ENCODE results near the gene NTM. TPM values are rescaled to one million over a fixed set of nuclear protein-coding genes. Genes with fewer than 3 reads are reported as not detected.
"Not testable (repeated sequence)": the region's sequence is repeated elsewhere in the genome, so short reads cannot be mapped to it uniquely, and the experiment has no call there.

The NTM gene
- total and polyA plus RNA-seq, 9 donors, result 8.5 to 37.1 (median 22.6) TPM

DNA sequence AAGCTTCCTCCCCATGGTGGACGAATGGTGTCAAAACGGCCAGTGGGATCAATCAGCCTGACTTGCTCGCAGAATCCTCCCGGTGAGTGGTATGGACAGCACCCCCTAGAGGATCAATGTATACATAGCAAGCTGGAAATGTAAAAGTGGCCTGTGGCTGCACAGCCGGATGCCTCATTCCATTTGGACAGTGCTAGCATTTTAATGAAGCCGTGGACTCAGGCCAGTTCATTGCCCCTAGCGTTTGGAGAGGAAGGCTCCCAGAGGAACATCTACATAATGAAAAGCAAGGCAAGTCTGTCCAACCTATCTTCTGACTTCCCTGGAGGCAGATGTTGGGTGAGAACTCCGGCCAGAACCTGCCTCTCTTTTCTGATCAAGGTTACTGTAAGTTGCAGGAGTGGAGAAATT is 942.3 kb downstream of the NTM start:
- WGBS (ENCODE audit: insufficient coverage), result 3% methylated on average over 4 of the region's 8 CpGs
- H3K27me3 ChIP-seq (ENCODE audit: control insufficient read depth, insufficient read depth, low read length), result no peaks in the 10 kb centered on the region
- DNase-seq, result no peak
- no peaks in the 10 kb centered on the region for H3K9me3 ChIP-seq (replicated peaks; ENCODE audit: control insufficient read depth, low read depth, low read length)
- H3K4me3 ChIP-seq (ENCODE audit: low read length), result no peak overlapping the region
- no peaks in the 10 kb centered on the region for H3K4me1 ChIP-seq (ENCODE audit: control insufficient read depth, insufficient read depth, low read length)
- no peak overlapping the region for H3K27ac ChIP-seq (ENCODE audit: low read length)
- H3K36me3 ChIP-seq (ENCODE audit: control insufficient read depth, insufficient read depth, low read length), result no peaks in the 10 kb centered on the region

DNA sequence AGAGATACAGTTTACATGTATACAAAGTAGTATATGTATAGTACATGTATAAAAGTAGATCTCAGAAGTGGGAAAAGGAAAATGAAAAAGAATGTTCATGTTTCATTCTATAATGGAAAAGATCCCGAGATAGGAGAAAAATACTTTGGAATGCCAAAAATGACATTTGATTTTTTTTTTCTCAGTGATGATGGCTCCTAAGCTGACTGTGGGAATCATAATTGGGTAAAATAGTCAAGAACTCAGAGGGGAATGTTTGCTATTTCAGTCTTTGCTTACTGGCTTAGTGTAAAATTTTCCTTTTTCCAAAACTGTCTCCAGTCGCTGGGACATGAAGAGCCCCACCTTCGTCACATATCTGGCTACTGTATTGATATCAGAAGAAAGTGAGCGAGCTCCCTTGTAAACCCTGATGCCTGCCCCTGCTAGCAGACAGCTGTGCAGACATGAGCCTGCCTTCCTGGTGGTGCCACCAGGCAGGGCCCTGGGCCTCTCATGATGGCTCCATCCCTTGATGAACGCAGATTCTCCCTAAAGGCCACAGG is 944.6 kb downstream of the NTM start:
- 93% methylated on average over 3 of the region's 5 CpGs for WGBS (ENCODE audit: insufficient coverage)
- no peak overlapping the region for H3K4me3 ChIP-seq (ENCODE audit: low read length)
- no peak overlapping the region for H3K27ac ChIP-seq (ENCODE audit: low read length)
- H3K27me3 ChIP-seq (ENCODE audit: control insufficient read depth, insufficient read depth, low read length), result no peaks in the 10 kb centered on the region
- no peaks in the 10 kb centered on the region for H3K36me3 ChIP-seq (ENCODE audit: control insufficient read depth, insufficient read depth, low read length)
- DNase-seq, result no peak
- no peaks in the 10 kb centered on the region for H3K4me1 ChIP-seq (ENCODE audit: control insufficient read depth, insufficient read depth, low read length)
- no peaks in the 10 kb centered on the region for H3K9me3 ChIP-seq (replicated peaks; ENCODE audit: control insufficient read depth, low read depth, low read length)

DNA sequence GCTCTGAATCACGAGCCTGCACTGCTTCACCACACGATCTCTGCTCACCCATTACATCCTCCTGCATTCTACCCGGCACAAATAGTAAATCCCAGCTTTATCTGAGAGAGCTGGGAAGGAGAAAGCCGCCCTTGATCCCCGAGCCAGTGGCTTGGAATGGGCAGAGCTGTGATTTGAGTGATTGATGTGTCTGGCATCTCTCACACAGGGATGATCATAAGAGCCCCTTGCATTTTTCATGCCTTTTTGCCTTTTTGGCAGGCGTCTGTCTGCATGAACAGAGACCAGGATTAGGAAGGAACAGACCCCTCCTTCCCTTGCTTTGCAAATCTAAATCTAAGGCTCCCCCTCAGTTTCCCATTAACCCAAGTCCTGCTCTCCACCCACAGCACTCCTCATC is 945.3 kb downstream of the NTM start:
- 17% methylated on average over 1 of the region's 6 CpGs for WGBS (ENCODE audit: insufficient coverage)
- H3K36me3 ChIP-seq (ENCODE audit: control insufficient read depth, insufficient read depth, low read length), result no peaks in the 10 kb centered on the region

DNA sequence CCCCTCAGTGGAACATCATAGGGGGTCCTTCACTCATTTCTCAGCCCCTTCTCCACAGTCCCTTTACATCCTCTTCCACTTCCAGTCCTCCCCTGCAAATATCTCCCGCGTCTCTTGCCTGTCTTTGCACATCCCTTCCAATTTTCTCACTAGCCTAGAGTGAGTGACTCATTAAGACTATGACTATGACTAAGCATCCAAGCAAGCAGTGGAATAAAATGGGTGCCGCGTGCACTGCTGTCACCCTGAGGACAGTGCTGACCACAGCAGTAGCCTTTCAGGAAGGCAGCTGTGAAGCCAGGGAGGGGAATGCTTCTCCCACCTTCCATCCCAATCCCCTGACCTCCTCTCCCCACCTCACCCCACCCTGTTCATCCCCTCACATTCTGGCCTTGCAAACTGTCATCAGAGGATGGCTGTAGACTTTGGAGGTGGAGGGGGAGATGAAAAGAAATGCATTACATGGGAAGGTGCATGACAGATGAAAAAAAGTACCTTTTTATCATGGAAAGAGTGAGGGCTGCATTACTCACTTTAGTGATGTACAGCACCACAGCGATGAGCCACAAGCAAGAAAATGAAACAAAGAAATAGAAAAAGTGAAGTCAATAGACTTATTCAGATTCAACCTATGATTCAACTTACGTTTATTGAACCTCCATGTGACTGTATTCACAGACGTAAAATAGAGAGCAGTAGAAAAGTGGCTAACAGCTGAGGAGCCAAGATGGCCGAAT is 948.2 kb downstream of the NTM start:
- Histone ChIP-seq H3K27me3 (ENCODE audit: control insufficient read depth, insufficient read depth, low read length) (no peaks in the 10 kb centered on the region), H3K9me3 (replicated peaks; ENCODE audit: control insufficient read depth, low read depth, low read length) (no peaks in the 10 kb centered on the region), H3K27ac (ENCODE audit: low read length) (no peak overlapping the region), H3K4me3 (ENCODE audit: low read length) (no peak overlapping the region), H3K36me3 (ENCODE audit: control insufficient read depth, insufficient read depth, low read length) (no peaks in the 10 kb centered on the region), H3K4me1 (ENCODE audit: control insufficient read depth, insufficient read depth, low read length) (no peaks in the 10 kb centered on the region)
- 93% methylated on average over 4 of the region's 8 CpGs for WGBS (ENCODE audit: insufficient coverage)
- DNase-seq, result no peak

More for the DNA sequence above, 945.3 kb downstream of the NTM start:
- no peaks in the 10 kb centered on the region for H3K27me3 ChIP-seq (ENCODE audit: control insufficient read depth, insufficient read depth, low read length)
- H3K4me3 ChIP-seq (ENCODE audit: low read length), result no peak overlapping the region
- no peaks in the 10 kb centered on the region for H3K4me1 ChIP-seq (ENCODE audit: control insufficient read depth, insufficient read depth, low read length)
- no peak overlapping the region for H3K27ac ChIP-seq (ENCODE audit: low read length)
- H3K9me3 ChIP-seq (replicated peaks; ENCODE audit: control insufficient read depth, low read depth, low read length), result no peaks in the 10 kb centered on the region
- DNase-seq, result no peak

DNA sequence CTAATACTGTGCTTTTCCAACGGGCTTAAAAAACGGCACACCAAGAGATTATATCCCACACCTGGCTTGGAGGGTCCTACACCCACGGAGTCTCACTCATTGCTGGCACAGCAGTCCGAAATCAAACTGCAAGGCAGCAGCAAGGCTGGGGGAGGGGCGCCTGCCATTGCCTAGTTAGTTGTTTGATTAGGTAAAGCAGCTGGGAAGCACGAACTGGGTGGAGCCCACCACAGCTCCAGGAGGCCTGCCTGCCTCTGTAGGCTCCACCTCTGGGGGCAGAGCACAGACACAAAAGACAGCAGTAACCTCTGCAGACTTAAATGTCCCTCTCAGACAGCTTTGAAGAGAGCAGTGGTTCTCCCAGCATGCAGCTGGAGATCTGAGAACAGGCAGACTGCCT is 949.0 kb downstream of the NTM start:
- not testable (repeated sequence) for H3K27ac ChIP-seq (ENCODE audit: low read length); H3K9me3 ChIP-seq (replicated peaks; ENCODE audit: control insufficient read depth, low read depth, low read length); H3K36me3 ChIP-seq (ENCODE audit: control insufficient read depth, insufficient read depth, low read length); H3K4me1 ChIP-seq (ENCODE audit: control insufficient read depth, insufficient read depth, low read length); H3K4me3 ChIP-seq (ENCODE audit: low read length); DNase-seq; H3K27me3 ChIP-seq (ENCODE audit: control insufficient read depth, insufficient read depth, low read length)
- 86% methylated on average over 2 of the region's 6 CpGs for WGBS (ENCODE audit: insufficient coverage)

DNA sequence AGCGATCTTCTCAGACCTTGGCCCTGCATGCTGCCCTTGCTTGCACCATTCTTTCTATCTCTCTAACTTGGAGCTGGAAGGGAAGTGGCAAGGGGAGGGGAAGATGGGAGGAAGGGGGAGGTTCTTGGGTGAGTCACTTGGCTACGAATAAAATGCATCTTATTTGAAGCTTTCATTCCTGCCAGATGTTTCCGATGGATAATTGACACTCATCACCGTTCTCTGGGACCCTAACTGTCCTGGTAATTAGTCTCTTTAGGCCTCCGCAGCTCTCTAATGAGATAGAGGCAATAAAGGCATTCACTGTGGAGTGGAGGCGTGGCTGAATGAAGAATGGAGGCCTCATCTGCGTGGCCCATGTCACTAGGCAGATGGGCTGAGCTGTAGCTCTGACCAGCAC is 960.1 kb downstream of the NTM start:
- no peaks in the 10 kb centered on the region for H3K9me3 ChIP-seq (replicated peaks; ENCODE audit: control insufficient read depth, low read depth, low read length)
- no peaks in the 10 kb centered on the region for H3K36me3 ChIP-seq (ENCODE audit: control insufficient read depth, insufficient read depth, low read length)
- no peak overlapping the region for H3K4me3 ChIP-seq (ENCODE audit: low read length)
- no peaks in the 10 kb centered on the region for H3K4me1 ChIP-seq (ENCODE audit: control insufficient read depth, insufficient read depth, low read length)
- no peak overlapping the region for H3K27ac ChIP-seq (ENCODE audit: low read length)
- no peak for DNase-seq
- H3K27me3 ChIP-seq (ENCODE audit: control insufficient read depth, insufficient read depth, low read length), result no peaks in the 10 kb centered on the region
- 40% methylated on average over 4 of the region's 7 CpGs for WGBS (ENCODE audit: insufficient coverage)

DNA sequence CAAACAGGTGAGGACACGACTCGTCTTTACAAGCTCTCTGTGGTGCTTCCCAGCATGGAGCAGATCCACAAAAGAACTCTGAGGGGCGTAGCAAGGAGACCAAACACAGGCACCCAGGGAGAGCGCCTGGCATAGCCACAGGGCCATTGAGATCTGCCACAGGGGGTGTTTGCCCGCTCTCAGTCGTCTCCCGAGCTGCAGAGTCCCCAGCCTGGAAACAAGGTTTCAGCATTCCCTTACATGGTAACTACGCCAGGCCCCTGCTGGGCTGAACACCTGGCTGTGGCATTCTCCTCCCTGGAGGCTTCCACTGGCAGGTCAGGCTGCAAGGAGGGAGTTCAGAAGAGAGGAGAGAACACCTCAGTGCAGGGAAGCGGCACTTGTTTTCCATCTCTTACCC is 962.1 kb downstream of the NTM start:
- Histone ChIP-seq H3K4me1 (ENCODE audit: control insufficient read depth, insufficient read depth, low read length) (no peaks in the 10 kb centered on the region), H3K27me3 (ENCODE audit: control insufficient read depth, insufficient read depth, low read length) (no peaks in the 10 kb centered on the region), H3K9me3 (replicated peaks; ENCODE audit: control insufficient read depth, low read depth, low read length) (no peaks in the 10 kb centered on the region), H3K36me3 (ENCODE audit: control insufficient read depth, insufficient read depth, low read length) (no peaks in the 10 kb centered on the region), H3K4me3 (ENCODE audit: low read length) (no peak overlapping the region), H3K27ac (ENCODE audit: low read length) (no peak overlapping the region)
- DNase-seq, result no peak
- WGBS (ENCODE audit: insufficient coverage), result 53% methylated on average over 7 of the region's 9 CpGs

DNA sequence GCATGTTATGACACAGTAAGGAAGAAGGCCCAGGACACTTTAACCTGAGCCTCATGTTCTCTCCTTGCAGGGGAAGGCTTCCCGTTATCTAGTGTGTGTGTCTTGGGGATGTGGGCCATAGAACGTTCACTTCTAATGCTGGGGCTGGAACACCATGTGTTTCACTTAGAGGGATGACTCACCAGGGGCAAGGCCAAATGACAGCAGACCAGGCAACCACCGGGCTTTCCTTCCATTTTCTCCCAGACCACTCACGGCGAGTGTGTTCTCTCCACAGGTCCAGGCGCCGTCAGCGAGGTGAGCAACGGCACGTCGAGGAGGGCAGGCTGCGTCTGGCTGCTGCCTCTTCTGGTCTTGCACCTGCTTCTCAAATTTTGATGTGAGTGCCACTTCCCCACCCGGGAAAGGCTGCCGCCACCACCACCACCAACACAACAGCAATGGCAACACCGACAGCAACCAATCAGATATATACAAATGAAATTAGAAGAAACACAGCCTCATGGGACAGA is 964.4 kb downstream of the NTM start:
- no peaks in the 10 kb centered on the region for H3K9me3 ChIP-seq (replicated peaks; ENCODE audit: control insufficient read depth, low read depth, low read length)
- H3K4me1 ChIP-seq (ENCODE audit: control insufficient read depth, insufficient read depth, low read length), result no peaks in the 10 kb centered on the region
- no peak for DNase-seq
- no peaks in the 10 kb centered on the region for H3K27me3 ChIP-seq (ENCODE audit: control insufficient read depth, insufficient read depth, low read length)
- no peak overlapping the region for H3K4me3 ChIP-seq (ENCODE audit: low read length)
- no peak overlapping the region for H3K27ac ChIP-seq (ENCODE audit: low read length)
- H3K36me3 ChIP-seq (ENCODE audit: control insufficient read depth, insufficient read depth, low read length), result no peaks in the 10 kb centered on the region
- WGBS (ENCODE audit: insufficient coverage), result 87% methylated on average over 12 of the region's 15 CpGs

DNA sequence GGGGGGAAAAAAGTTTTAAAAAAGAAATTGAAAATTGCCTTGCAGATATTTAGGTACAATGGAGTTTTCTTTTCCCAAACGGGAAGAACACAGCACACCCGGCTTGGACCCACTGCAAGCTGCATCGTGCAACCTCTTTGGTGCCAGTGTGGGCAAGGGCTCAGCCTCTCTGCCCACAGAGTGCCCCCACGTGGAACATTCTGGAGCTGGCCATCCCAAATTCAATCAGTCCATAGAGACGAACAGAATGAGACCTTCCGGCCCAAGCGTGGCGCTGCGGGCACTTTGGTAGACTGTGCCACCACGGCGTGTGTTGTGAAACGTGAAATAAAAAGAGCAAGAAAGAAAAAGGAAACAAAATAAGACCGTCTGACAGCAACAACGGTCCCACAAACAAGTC is 964.9 kb downstream of the NTM start:
- Histone ChIP-seq H3K4me1 (ENCODE audit: control insufficient read depth, insufficient read depth, low read length) (no peaks in the 10 kb centered on the region), H3K36me3 (ENCODE audit: control insufficient read depth, insufficient read depth, low read length) (no peaks in the 10 kb centered on the region), H3K9me3 (replicated peaks; ENCODE audit: control insufficient read depth, low read depth, low read length) (no peaks in the 10 kb centered on the region), H3K27me3 (ENCODE audit: control insufficient read depth, insufficient read depth, low read length) (no peaks in the 10 kb centered on the region), H3K4me3 (ENCODE audit: low read length) (no peak overlapping the region), H3K27ac (ENCODE audit: low read length) (no peak overlapping the region)
- DNase-seq, result no peak
- WGBS (ENCODE audit: insufficient coverage), result 94% methylated on average over 8 of the region's 14 CpGs

DNA sequence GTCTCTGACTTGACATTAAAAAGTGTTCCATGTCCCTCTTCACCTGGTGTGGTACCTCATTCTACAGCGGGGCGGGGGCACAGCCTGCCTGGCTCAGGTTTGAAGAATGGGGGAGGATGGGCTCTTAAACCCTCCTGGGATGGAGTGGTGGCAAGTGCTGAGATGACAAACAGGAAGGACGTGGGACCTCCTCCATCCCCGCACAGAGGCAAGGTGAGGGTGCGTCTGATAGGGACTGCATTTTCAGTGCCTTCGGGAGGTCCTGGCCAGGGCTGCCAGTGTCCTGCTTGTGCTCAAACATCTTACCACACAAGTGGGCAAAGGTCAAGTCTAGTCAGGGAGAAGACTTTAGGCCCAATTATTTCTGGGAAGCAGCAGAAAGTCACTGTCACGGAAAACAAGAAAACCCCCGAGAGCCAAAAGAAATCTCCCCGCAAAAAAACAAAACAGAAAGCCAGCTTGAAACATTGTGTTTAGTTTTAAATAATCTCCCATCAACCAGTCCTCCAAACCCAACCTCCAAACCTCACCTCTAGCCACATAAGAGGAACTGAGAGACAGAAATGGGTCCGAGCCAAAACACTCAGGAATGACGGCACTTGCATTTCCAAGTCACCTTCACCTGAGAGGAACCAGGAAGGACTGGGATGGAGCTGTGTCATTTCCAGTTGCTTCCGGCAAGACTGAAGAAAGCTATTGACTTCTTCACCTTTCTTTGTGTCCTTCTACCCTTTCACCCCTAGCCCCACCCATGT is 966.5 kb downstream of the NTM start:
- 92% methylated on average over 7 of the region's 12 CpGs for WGBS (ENCODE audit: insufficient coverage)
- no peak overlapping the region for H3K27ac ChIP-seq (ENCODE audit: low read length)
- H3K4me1 ChIP-seq (ENCODE audit: control insufficient read depth, insufficient read depth, low read length), result no peaks in the 10 kb centered on the region
- H3K27me3 ChIP-seq (ENCODE audit: control insufficient read depth, insufficient read depth, low read length), result no peaks in the 10 kb centered on the region
- no peaks in the 10 kb centered on the region for H3K36me3 ChIP-seq (ENCODE audit: control insufficient read depth, insufficient read depth, low read length)
- H3K4me3 ChIP-seq (ENCODE audit: low read length), result no peak overlapping the region
- DNase-seq, result no peak
- no peaks in the 10 kb centered on the region for H3K9me3 ChIP-seq (replicated peaks; ENCODE audit: control insufficient read depth, low read depth, low read length)

All from muscle of leg (tissue), 11 donors.